AG04449 (cell line): ENCODE results near the gene MAP3K4.

ENCODE experiments used
- CTCF ChIA-PET: fragments of 350-600 bp; formaldehyde crosslinking; extraction: SDS; loops from one replicate; lab custom pipeline; 2021; ENCODE audit warnings: antibody characterized with exemption; lab: Yijun Ruan, JAX
- POLR2A ChIA-PET: fragments of 400-600, 350-600 bp; formaldehyde crosslinking; extraction: SDS; loops from one replicate; lab custom pipeline; 2020; ENCODE audit warnings: antibody characterized with exemption, inconsistent platforms; lab: Yijun Ruan, JAX
- DNase-seq: peaks from one replicate; pipeline ENCODE4 v3.0.0-alpha.2; 2010; ENCODE audit warnings: low read depth, low spot score
- H3K4me3 ChIP-seq: 2 replicates; pipeline ENCODE4 v1.5.1; 2011; ENCODE audit warnings: low read depth, mild to moderate bottlenecking, control low read depth, low read length
- TF ChIP-seq, protein P1 (sequence below): IDR thresholded peaks from one replicate; pipeline ENCODE4 v1.5.1; 2011; ENCODE audit warnings: mild to moderate bottlenecking, moderate library complexity, low read length, control low read depth, inconsistent platforms; ENCODE audit not compliant: insufficient read depth; ENCODE audit errors: missing control alignments

MAP3K4 gene

DNA sequence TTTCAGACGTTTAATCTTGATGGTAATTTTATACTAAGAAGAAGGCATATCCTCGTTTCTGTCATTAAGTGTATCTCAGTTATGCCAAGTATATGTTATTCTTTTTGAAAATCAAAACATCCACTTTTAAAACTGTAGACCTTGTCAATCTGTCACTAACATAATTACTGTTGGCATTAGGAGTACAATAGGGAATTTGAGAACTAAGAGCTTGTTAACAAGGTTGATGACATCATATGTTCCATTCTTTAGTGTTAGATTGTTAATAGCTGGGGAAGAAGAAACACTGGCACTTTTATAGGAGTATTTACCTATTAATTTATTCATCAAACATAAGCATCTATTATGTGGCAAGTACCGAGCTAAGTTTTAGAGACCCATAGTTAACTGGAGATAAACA is 76.2 kb downstream of the MAP3K4 start:
- TF ChIP-seq, protein P1, sequence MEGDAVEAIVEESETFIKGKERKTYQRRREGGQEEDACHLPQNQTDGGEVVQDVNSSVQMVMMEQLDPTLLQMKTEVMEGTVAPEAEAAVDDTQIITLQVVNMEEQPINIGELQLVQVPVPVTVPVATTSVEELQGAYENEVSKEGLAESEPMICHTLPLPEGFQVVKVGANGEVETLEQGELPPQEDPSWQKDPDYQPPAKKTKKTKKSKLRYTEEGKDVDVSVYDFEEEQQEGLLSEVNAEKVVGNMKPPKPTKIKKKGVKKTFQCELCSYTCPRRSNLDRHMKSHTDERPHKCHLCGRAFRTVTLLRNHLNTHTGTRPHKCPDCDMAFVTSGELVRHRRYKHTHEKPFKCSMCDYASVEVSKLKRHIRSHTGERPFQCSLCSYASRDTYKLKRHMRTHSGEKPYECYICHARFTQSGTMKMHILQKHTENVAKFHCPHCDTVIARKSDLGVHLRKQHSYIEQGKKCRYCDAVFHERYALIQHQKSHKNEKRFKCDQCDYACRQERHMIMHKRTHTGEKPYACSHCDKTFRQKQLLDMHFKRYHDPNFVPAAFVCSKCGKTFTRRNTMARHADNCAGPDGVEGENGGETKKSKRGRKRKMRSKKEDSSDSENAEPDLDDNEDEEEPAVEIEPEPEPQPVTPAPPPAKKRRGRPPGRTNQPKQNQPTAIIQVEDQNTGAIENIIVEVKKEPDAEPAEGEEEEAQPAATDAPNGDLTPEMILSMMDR: no peak
- H3K4me3 ChIP-seq: no peak overlapping the region
- POLR2A ChIA-PET: no interaction called here
- CTCF ChIA-PET: no interaction called here
- DNase-seq: no peak

DNA sequence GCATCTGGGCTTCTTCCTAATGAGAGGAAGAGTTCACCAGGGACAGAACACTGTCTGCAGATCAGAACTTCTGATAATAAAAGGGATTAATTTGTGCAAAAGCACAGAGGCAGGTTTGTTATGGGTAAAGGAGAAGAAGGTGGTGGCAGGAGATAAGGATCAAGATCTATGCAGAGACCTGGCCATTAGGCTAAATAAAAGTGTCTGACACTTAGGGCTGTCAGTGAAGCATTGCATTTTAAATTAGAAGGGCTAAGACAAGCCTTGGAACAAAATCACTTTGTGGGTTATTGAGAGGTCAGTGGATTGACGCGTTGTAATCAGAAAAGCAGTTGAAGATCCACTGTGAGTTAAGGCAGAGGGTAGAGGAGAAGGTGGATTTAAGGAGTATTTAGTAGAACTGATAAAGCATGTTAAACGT is 76.8 kb downstream of the MAP3K4 start:
- no peak overlapping the region for H3K4me3 ChIP-seq
- POLR2A ChIA-PET: no interaction called here
- CTCF ChIA-PET: no interaction called here
- TF ChIP-seq, protein P1: no peak
- no peak for DNase-seq

DNA sequence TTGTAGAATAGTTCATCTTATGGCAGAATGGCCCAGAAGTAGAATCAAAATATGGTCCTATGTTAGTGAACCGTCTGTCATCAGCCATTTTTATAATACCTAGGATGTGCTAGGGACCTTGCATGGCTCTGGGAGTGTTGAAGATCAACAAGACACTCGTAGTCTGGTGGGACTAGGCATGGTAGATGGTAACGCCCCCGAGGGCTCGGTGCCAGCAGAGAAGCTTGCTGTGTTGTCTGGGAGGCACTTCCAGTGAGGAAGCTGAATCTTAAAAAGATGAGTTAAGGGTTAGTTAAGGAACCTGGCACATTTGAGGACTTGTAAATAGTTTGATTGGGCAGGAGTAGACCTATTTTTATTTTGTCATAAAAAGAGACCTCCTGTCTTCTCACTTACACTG is 82.4 kb downstream of the MAP3K4 start:
- ChIA-PET CTCF (interaction anchor here (0.9 to 1.0 kb wide), 2 partner anchors 297 to 299 kb away, joined by 3 to 4 read pairs; no protein-coding TSS in a partner anchor), POLR2A (no interaction called here)
- no peak overlapping the region for H3K4me3 ChIP-seq
- DNase-seq: no peak
- TF ChIP-seq, protein P1: no peak

DNA sequence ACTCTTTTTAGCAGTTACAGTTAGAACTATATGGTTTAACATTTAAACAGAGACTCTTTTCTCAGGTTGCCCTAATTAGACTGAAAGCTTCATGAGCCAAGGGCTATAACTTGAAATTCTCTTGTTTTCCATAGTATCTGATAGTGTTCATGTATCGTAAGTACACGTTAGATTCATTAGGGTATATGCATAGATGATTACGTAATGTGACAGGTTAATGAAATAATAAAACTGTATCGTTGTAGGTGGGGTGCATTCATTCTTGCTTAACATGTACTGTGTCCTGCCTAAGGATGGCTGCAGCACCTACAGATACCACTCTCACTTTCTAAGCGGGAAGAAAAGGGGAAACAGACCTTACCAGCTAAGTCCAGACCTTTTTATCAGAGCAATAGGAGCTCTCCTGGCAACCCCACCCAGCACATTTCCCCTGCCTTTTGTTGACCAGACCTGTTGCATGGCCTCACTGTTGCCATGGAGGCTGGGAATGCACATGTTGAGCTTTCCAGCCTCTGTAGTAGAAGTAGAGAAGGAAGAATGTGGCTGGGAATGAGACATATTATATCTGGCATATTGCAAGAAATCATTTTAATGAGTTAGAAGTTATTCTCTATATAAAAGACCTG is 83.0 kb downstream of the MAP3K4 start:
- TF ChIP-seq, protein P1: no peak
- ChIA-PET CTCF (interaction anchor here (0.9 to 1.0 kb wide), 3 partner anchors 144 to 299 kb away, joined by 3 to 4 read pairs (median 3); no protein-coding TSS in a partner anchor), POLR2A (no interaction called here)
- H3K4me3 ChIP-seq: no peak overlapping the region
- DNase-seq: no peak

DNA sequence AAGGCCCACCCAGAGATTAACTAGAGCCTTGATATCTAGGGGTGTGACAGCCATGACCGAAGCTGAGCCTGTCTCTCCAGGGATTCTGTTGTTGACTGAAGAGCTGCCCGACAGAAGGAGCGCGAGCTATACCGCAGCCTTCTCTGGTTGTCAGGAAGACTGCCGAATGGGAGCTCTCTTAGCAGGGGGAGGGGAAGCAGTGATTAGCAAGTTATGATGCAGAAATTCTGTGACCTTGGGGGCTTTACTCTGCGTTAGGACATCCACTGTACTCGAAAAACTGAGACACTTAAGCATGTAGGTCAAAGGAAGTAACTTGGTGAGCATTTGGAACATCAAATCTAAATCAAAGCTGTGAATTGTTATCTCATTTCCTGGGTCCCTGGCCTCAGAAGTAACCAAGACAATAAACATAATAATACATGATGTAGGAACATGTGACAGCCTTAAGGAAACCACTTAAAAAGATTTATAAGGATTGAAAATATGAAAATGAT is 84.7 kb downstream of the MAP3K4 start:
- TF ChIP-seq, protein P1: no peak
- POLR2A ChIA-PET: interaction anchor here (0.5 kb wide), 1 partner anchor 26 kb away, joined by 3 read pairs; no protein-coding TSS in a partner anchor
- CTCF ChIA-PET: interaction anchor here (0.9 to 1.6 kb wide), 4 partner anchors 9 to 297 kb away, joined by 3 to 4 read pairs (median 3); no protein-coding TSS in a partner anchor
- DNase-seq: no peak
- H3K4me3 ChIP-seq: no peak overlapping the region

DNA sequence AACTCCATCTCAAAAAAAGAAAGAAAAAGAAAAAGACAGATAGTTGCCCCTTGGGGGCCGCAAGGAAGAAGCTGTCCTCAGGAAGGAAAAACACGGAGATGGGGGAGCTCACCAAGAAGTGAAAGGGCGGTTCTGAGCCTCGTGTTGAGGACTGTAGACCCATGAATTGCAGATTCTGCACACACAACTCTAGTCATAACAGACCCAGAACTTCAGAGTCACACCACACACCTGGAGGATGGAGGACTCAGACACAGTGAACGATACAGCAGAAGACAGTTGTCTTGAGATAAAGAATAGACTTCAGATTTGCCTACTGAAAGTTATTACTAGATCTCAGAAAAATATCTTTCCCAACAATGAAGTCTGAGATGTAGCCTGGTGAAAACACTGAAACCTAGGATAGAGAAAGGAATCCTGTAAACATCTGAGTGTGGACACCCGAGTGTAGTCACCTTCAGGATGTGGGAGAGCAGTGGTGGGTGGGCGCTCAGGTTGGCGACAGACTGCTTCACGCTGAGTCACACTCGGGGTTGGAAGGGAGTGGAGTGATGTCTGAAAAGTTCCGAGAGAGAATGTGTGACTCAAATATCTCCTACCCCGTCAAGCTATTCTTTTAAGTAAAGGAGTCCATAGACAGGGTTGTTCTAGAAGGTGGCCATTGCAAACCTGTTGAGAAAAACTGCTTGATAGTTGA is 88.1 kb downstream of the MAP3K4 start:
- DNase-seq: peak; percentile 28
- POLR2A ChIA-PET: no interaction called here

More for the DNA sequence above, 88.1 kb downstream of the MAP3K4 start:
- H3K4me3 ChIP-seq: no peak overlapping the region
- TF ChIP-seq, protein P1: no peak
- CTCF ChIA-PET: interaction anchor here (1.0 to 1.7 kb wide), 5 partner anchors 9 to 293 kb away, joined by 3 to 4 read pairs (median 3); no protein-coding TSS in a partner anchor
